Erythroblast (primary cell): ENCODE data around the gene SCAF4.

Source experiments
- GATA1 ChIP-seq: IDR thresholded peaks from 2 replicates; pipeline ENCODE4 v1.6.1; 2011; ENCODE audit warnings: low read depth, mild to moderate bottlenecking, control low read depth, low read length, moderate library complexity
- POLR2A ChIP-seq: IDR thresholded peaks from 2 replicates; pipeline ENCODE4 v1.6.1; 2011; ENCODE audit warnings: mild to moderate bottlenecking, low read length

DNA sequence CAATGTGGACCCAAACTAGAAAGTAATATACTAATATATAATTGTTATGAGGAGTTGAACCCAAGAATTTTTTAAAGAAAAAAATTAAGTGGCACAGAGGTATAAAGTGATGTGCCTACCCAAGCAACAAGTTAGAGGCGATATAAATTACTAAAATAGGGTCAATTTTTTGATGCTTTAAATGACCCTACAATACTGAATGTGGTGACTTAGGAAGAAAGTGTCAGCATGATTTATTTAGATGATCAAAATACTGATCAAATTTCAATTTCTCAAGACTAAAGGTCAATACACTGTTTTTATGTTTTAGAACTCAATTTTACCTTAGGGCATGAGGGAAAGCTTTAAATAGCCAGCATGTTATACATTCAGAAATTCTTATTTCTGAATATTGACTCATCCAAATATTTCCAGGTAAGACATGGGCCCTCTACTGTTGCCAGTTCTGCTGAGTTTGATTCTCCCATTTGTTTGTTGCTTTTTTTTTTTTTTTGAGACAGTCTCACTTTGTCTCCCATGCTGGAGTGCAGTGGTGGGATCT lies 20.1 kb downstream of the SCAF4 start:
- TF ChIP-seq POLR2A (no peak), GATA1 (no peak)
